ENCODE measurements around the gene PPP1R10.
"Not testable (repeated sequence)": the region's sequence is repeated elsewhere in the genome, so short reads cannot be mapped to it uniquely, and the experiment has no call there.

PPP1R10 gene

GRCh38 chr6:30599625-30600324 is 17.3 kb downstream of the PPP1R10 start:
- in situ Hi-C loops (cut with MboI; ENCODE audit: low sequenced_read_pairs, unreplicated experiment) = no loop called here
- DNase-seq (ENCODE audit: low spot score) = no peak
- TF ChIP-seq, protein P1, sequence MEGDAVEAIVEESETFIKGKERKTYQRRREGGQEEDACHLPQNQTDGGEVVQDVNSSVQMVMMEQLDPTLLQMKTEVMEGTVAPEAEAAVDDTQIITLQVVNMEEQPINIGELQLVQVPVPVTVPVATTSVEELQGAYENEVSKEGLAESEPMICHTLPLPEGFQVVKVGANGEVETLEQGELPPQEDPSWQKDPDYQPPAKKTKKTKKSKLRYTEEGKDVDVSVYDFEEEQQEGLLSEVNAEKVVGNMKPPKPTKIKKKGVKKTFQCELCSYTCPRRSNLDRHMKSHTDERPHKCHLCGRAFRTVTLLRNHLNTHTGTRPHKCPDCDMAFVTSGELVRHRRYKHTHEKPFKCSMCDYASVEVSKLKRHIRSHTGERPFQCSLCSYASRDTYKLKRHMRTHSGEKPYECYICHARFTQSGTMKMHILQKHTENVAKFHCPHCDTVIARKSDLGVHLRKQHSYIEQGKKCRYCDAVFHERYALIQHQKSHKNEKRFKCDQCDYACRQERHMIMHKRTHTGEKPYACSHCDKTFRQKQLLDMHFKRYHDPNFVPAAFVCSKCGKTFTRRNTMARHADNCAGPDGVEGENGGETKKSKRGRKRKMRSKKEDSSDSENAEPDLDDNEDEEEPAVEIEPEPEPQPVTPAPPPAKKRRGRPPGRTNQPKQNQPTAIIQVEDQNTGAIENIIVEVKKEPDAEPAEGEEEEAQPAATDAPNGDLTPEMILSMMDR (IDR thresholded peaks at IDR 0.05; ENCODE audit: borderline replicate concordance, control extremely low read depth, extremely low read depth, insufficient read depth, missing control alignments) = no peak

- no peak for DNase-seq (ENCODE audit: low spot score)
- TF ChIP-seq, protein P1 (IDR thresholded peaks at IDR 0.05; ENCODE audit: borderline replicate concordance, control extremely low read depth, extremely low read depth, insufficient read depth, missing control alignments) = no peak
- in situ Hi-C loops (cut with MboI; ENCODE audit: low sequenced_read_pairs, unreplicated experiment) = no loop called here
Measured at GRCh38 chr6:30598912-30599624, 18.0 kb downstream of the PPP1R10 start.

DNA sequence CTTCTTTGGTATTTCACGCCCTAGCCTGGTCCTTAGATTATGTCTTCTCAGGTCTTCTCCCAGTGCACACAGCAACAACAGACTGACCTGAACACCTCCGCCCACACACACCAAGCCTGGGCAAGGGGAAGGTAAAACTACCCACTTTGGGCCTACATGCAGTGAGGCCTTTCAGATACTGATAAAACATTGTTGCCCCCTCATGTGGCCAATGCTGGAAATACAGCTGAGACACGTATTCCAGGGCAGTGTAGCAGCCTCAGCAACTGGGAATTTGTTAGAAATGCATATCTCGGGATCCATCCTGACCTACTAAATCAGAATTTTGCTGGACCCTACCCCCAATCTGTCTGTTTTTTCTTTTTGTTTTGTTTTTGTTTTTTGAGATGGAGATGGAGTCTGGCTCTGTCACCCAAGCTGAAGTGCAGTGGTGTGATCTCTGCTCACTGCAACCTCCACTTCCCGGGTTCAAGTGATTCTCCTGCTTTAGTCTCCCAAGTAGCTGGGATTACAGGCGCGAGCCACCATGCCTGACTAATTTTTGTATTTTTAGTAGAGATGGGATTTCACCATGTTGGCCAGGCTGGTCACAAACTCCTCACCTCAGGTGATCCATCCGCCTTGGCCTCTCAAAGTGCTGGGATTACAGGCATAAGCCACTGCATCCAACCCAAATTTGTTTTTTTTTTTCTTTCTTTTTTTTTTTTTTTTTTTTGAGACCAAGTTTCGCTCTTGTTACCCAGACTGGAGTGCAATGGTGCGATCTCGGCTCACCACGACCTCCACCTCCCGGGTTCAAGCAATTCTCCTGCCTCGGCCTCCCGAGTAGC is 19.5 kb downstream of the PPP1R10 start:
- DNase-seq (ENCODE audit: low spot score) = peak; percentile 82
- TF ChIP-seq, protein P1 (IDR thresholded peaks at IDR 0.05; ENCODE audit: borderline replicate concordance, control extremely low read depth, extremely low read depth, insufficient read depth, missing control alignments) = peak; percentile 81
- in situ Hi-C loops (cut with MboI; ENCODE audit: low sequenced_read_pairs, unreplicated experiment) = not testable (repeated sequence)

DNA sequence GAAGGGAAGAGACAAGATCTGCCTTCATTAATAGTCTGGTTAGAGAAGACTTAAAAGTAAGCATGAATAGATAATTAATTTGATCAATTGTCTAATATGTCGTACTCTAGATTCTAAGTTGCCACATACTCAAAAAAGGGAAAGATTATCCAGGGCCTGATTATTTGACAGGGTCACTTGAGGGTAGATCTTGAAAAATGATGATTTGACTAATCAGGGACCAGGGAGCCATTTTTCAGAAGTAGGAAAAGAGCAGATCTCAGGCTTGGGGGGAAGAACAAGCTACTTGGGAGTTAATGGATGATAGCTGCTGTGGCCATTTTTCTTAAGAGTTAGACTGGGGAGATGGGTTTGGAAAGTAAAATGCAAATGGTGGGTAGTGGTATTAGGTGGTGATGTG is 24.8 kb downstream of the PPP1R10 start:
- TF ChIP-seq, protein P1 (IDR thresholded peaks at IDR 0.05; ENCODE audit: borderline replicate concordance, control extremely low read depth, extremely low read depth, insufficient read depth, missing control alignments) = no peak
- in situ Hi-C loops (cut with MboI; ENCODE audit: low sequenced_read_pairs, unreplicated experiment) = no loop called here
- no peak for DNase-seq (ENCODE audit: low spot score)

GRCh38 chr6:30591008-30591407 is 26.0 kb downstream of the PPP1R10 start:
- in situ Hi-C loops (cut with MboI; ENCODE audit: low sequenced_read_pairs, unreplicated experiment) = no loop called here
- TF ChIP-seq, protein P1 (IDR thresholded peaks at IDR 0.05; ENCODE audit: borderline replicate concordance, control extremely low read depth, extremely low read depth, insufficient read depth, missing control alignments) = no peak
- DNase-seq (ENCODE audit: low spot score) = no peak

GRCh38 chr6:30590509-30590908 is 26.5 kb downstream of the PPP1R10 start:
- DNase-seq (ENCODE audit: low spot score) = no peak
- TF ChIP-seq, protein P1 (IDR thresholded peaks at IDR 0.05; ENCODE audit: borderline replicate concordance, control extremely low read depth, extremely low read depth, insufficient read depth, missing control alignments) = no peak
- in situ Hi-C loops (cut with MboI; ENCODE audit: low sequenced_read_pairs, unreplicated experiment) = no loop called here
